G401.6 (cell line): ENCODE measurements around the gene TBC1D21.

Experiments used
- FAIRE-seq: peaks from 2 replicates; lab custom pipeline; 2012; peaks lifted over from hg19 to GRCh38; lab: Jason Lieb, UNC

Gene TBC1D21, protein sequence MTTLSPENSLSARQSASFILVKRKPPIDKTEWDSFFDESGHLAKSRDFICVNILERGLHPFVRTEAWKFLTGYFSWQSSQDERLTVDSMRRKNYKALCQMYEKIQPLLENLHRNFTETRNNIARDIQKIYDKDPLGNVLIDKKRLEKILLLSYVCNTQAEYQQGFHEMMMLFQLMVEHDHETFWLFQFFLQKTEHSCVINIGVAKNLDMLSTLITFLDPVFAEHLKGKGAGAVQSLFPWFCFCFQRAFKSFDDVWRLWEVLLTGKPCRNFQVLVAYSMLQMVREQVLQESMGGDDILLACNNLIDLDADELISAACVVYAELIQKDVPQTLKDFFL

GRCh38 chr15:73873456-73873855 lies at the start of gene TBC1D21:
TBC1D21 (plus strand) TSS chr15:73873564; CDS start chr15:73873710, 146 bp downstream.
- no peak for FAIRE-seq

DNA sequence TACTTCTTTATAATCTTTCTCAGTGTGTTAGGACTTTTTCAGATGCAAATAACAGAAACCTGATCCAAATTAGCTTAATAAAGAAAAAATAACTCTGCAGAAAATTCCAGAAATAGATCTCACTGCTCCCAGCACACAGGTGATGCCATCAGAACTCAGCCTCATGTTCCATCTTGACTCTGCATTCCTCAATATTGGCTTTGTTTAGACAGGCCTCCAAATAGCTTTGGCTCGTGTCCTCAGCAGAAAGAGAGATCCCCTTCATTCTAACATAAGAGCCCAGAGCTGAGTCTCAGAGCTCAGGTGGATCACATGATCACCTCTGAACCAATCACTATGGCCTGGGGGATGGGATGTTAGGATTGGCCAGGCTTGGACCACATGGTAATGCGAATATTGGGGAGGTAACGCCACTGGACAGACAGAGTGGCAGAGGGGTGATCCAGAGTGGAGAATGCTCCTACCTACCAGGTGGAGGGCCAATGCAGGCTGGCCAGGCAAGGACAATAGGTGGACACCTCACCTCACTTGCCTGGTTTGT lies 46.6 kb upstream of the TBC1D21 start:
- no peak for FAIRE-seq

DNA sequence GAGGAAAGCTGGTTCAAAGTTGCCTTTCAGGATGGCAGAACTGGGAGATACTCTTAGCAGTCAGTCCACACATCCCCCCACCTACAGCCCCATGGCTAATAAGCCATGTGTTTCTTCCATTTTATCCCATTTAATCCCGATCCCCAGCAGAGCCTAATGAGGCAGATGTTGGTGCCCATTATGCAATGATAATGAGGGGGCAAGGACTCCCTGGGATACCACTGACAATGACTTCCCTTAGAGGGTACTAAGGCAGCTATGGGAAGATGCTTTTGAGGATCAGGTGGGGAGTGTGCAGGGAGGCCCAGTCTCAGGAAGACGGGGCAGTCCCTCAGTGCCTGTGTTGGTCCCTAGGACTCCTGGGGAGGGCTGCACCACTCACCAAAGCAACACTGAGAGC lies 43.8 kb upstream of the TBC1D21 start:
- FAIRE-seq, result no peak

- no peak for FAIRE-seq
Observed at GRCh38 chr15:73832657-73833056, 40.7 kb upstream of the TBC1D21 start.

DNA sequence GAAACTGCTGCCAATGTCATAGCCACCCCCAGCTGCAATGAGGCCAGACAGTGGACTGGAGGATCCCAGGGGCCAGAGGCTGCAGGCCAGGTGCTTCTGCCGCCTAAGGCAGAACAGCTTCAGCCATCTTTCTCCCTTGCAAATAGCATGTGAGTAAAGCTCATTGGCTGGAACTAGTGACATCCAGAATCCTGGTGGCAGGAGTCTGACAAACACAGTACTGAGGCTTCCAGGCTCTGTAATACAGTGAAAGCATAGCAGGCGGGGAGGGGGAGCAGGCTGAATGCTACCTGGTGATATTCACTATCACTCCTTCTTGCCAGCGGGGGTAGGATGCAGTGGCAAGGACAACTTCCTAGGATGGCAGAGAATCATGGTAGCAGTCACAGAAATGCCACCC lies 36.5 kb upstream of the TBC1D21 start:
- no peak for FAIRE-seq

- FAIRE-seq, result no peak
Observed at GRCh38 chr15:73838831-73839426, 34.4 kb upstream of the TBC1D21 start.

- FAIRE-seq, result no peak
Observed at GRCh38 chr15:73839699-73840377, 33.5 kb upstream of the TBC1D21 start.

- FAIRE-seq, result no peak
Observed at GRCh38 chr15:73840771-73841170, 32.6 kb upstream of the TBC1D21 start.

- FAIRE-seq, result no peak
Observed at GRCh38 chr15:73841756-73842725, 31.3 kb upstream of the TBC1D21 start.

DNA sequence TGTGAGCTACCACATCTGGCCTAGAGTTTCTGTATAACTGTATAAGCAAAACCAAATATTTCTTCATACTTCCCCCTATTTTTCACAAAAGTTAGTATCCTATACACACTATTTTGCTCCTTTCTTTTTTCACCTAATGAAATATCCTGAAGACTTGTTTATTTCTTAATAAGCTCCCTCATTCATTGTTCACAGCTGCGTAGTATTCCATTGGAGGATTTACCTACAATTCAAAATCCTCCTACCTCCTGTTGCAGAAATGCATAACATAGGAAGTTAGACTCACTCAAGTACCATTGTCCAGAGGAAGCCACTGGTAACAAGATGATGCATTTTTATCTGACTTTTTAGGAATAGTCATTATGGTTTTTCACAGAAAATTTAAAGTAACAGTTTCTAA lies 29.6 kb upstream of the TBC1D21 start:
- FAIRE-seq, result no peak

- FAIRE-seq, result no peak
Observed at GRCh38 chr15:73844356-73844755, 29.0 kb upstream of the TBC1D21 start.

- FAIRE-seq, result no peak
Observed at GRCh38 chr15:73845507-73845906, 27.9 kb upstream of the TBC1D21 start.

DNA sequence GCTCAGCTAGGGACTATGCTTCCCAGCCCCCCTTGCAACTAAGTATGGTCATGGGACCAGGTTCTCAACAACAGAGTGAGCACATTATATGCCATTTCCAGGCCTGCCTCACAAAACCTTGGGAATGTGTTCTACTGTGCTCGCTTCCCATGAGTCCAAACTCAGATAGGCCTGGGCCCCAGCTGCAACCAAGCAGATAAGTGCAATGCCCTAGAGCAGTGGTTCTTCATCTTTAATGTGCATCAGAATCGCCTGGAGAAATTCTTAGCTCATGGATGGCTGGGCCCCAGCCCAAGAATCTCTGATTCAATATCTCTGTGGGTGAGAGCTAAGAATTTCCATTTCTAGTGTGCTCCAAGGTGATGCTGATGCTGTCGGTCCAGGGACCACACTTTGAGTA lies 27.5 kb upstream of the TBC1D21 start:
- no peak for FAIRE-seq

GRCh38 chr15:73849641-73850040 lies 23.7 kb upstream of the TBC1D21 start:
- no peak for FAIRE-seq

- no peak for FAIRE-seq
Observed at GRCh38 chr15:73850228-73850627, 23.1 kb upstream of the TBC1D21 start.

DNA sequence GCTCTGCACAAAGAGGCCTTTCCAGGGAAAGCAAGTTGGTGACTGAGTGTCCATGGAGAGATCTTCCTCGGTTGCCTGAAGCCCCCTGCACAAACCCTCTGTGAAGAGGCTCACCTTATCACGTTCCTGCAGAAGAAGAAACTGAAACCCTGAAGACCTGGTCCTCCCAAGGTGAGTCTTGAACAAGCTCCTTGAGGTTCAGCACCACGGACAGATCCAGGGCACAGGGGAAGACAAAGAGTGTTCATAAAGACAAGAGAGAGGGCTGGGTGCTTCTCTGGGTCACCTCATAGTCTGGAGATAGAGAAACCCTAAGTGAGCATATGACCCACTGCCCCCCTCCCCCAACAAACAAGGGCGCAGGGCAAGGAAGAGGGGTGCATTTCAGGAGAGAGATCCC lies 21.7 kb upstream of the TBC1D21 start:
- no peak for FAIRE-seq

GRCh38 chr15:73852507-73852906 lies 20.9 kb upstream of the TBC1D21 start:
- FAIRE-seq, result no peak

DNA sequence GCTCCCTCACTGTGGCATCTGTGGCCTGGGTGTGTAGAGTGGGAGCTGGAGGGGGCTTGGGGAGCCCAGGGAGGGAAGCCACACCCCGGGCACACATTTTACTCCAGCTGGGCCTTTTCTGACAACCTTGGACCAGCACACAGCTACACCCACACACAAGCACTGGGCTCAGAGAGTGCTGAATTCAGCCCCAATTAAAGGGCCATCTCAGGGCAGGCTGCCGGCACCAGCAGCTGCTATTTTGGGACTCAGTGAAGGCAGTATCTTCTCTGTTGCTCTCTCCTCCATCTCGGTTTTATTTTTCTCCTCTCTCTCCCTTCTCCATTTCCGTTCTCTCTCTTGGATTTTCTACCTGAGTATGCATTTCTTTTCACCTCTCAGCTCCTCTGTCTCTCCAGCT lies 19.1 kb upstream of the TBC1D21 start:
- no peak for FAIRE-seq

GRCh38 chr15:73856458-73857192 lies 16.7 kb upstream of the TBC1D21 start:
- no peak for FAIRE-seq

- no peak for FAIRE-seq
Observed at GRCh38 chr15:73857193-73857920, 16.0 kb upstream of the TBC1D21 start.

- FAIRE-seq, result no peak
Observed at GRCh38 chr15:73858062-73858461, 15.3 kb upstream of the TBC1D21 start.
